SU-DHL-6 (cell line): Measurements from ENCODE around the gene SYNGR1.

ENCODE experiments used
- H2AFZ ChIP-seq: fragments of 200-600 bp; sonication (generic); 2 replicates; pipeline ENCODE4 v1.6.1; 2014; ENCODE audit warnings: low read depth, mild to moderate bottlenecking, moderate library complexity, mixed read lengths, antibody characterized with exemption, low read length; ENCODE audit not compliant: severe bottlenecking
- H3F3A ChIP-seq: fragments of 200-600 bp; shearing (Covaris generic); 2 replicates; pipeline ENCODE4 v1.6.0; 2016; ENCODE audit warnings: antibody characterized with exemption, mild to moderate bottlenecking; ENCODE audit not compliant: insufficient read depth
- H3K27ac ChIP-seq: fragments of 200-600 bp; sonication (generic); 2 replicates; pipeline ENCODE4 v1.5.1; 2016; ENCODE audit warnings: low read depth, mild to moderate bottlenecking, low read length, moderate library complexity, mixed read lengths
- H3K27me3 ChIP-seq: fragments of 200-600 bp; sonication (generic), shearing (Covaris generic); 2 replicates; pipeline ENCODE4 v1.6.0; 2014; ENCODE audit warnings: mild to moderate bottlenecking, low read length
- H3K36me3 ChIP-seq: fragments of 200-600 bp; sonication (generic); 2 replicates; pipeline ENCODE4 v1.6.1; 2014; ENCODE audit warnings: mild to moderate bottlenecking, low read length, mixed read lengths
- H3K4me2 ChIP-seq: fragments of 300-600, 200-600 bp; shearing (Covaris generic), sonication (generic); 2 replicates; pipeline ENCODE4 v1.6.0; 2014; ENCODE audit warnings: low read length, low read depth, mild to moderate bottlenecking; ENCODE audit not compliant: poor library complexity, severe bottlenecking
- H3K4me3 ChIP-seq: fragments of 200-600 bp; sonication (generic); 2 replicates; pipeline ENCODE4 v1.5.1; 2014; ENCODE audit warnings: antibody characterized with exemption, low read length, mild to moderate bottlenecking, mixed read lengths; ENCODE audit not compliant: insufficient read depth, poor library complexity, severe bottlenecking
- H3K79me2 ChIP-seq: fragments of 200-600 bp; sonication (generic); 2 replicates; pipeline ENCODE4 v1.6.1; 2014; ENCODE audit warnings: mild to moderate bottlenecking, low read length, moderate library complexity; ENCODE audit not compliant: insufficient read depth
- H3K9ac ChIP-seq: fragments of 200-600 bp; sonication (generic); 2 replicates; pipeline ENCODE4 v1.7.0; 2014; ENCODE audit warnings: mild to moderate bottlenecking, low read length
- H3K9me2 ChIP-seq: fragments of 200-600 bp; sonication (generic); replicated peaks from 2 replicates; pipeline ENCODE4 v1.6.1; 2014; ENCODE audit warnings: low read length; ENCODE audit not compliant: insufficient read depth
- H3K9me3 ChIP-seq: fragments of 200-600 bp; sonication (generic); 2 replicates; pipeline ENCODE4 v1.6.1; 2014; ENCODE audit warnings: low read length, mixed read lengths; ENCODE audit not compliant: insufficient read depth
- H4K20me1 ChIP-seq: fragments of 200-600 bp; sonication (generic); 2 replicates; pipeline ENCODE4 v1.6.1; 2014; ENCODE audit warnings: low read depth, mild to moderate bottlenecking, antibody characterized with exemption, low read length, moderate library complexity, mixed read lengths
- EZH2phosphoT487 ChIP-seq: fragments of 200-600 bp; sonication (generic), shearing (Covaris generic); conservative IDR thresholded peaks from 2 replicates; pipeline ENCODE4 v1.6.1; 2018; ENCODE audit warnings: mild to moderate bottlenecking, antibody characterized with exemption, low read length, moderate library complexity, mixed read lengths
- TF ChIP-seq, protein P1 (sequence below): fragments of 200-600 bp; sonication (generic); IDR thresholded peaks from one replicate; pipeline ENCODE4 v1.5.1; 2017; ENCODE audit warnings: antibody characterized with exemption, mild to moderate bottlenecking, low read length, moderate library complexity; ENCODE audit not compliant: insufficient read depth, poor library complexity, severe bottlenecking

The SYNGR1 gene

DNA sequence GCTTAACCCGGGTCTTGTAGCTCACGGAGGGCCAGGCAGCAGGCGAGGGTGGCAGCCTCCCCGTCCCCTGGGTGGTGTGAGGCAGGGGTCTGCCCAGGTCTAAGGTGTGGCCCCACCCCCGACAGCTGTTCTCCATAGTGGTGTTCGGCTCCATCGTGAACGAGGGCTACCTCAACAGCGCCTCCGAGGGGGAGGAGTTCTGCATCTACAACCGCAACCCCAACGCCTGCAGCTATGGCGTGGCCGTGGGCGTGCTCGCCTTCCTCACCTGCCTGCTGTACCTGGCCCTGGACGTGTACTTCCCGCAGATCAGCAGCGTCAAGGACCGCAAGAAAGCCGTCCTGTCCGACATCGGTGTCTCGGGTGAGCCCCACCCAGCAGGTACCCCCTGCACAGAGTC is 24.4 kb downstream of the SYNGR1 start:
- no peaks in the 10 kb centered on the region for H4K20me1 ChIP-seq
- no peaks in the 10 kb centered on the region for H3F3A ChIP-seq
- no peaks in the 10 kb centered on the region for H3K36me3 ChIP-seq

DNA sequence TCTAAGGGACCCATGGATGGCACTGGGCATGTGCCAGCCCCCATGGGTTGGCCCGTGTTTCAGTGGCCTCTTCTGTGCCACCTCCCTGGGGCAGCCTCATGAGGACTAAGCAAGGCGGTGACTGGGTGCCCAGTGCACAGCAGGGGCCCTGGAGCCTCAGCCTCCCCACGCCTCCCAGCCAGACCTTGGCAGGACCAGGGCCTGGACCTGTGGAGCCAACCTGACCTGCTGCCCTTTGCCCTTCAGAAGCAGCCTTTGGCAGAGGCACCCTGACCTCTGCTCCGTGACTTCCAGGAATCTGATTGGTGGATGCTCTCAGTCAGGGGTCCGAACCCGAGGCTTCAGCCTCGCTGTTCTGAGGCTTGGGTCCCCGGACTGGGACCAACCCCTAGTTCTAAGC is 25.0 kb downstream of the SYNGR1 start:
- Histone ChIP-seq H3K9me3 (no peaks in the 10 kb centered on the region), H3K79me2 (no peaks in the 10 kb centered on the region), H2AFZ (no peak overlapping the region), H3F3A (no peaks in the 10 kb centered on the region), H3K4me2 (no peak overlapping the region), H3K36me3 (no peaks in the 10 kb centered on the region), H3K27ac (no peak overlapping the region), H4K20me1 (no peaks in the 10 kb centered on the region), H3K9me2 (no peaks in the 10 kb centered on the region), H3K9ac (no peak overlapping the region), H3K27me3 (no peaks in the 10 kb centered on the region), H3K4me3 (no peak overlapping the region)
- TF ChIP-seq, protein P1, sequence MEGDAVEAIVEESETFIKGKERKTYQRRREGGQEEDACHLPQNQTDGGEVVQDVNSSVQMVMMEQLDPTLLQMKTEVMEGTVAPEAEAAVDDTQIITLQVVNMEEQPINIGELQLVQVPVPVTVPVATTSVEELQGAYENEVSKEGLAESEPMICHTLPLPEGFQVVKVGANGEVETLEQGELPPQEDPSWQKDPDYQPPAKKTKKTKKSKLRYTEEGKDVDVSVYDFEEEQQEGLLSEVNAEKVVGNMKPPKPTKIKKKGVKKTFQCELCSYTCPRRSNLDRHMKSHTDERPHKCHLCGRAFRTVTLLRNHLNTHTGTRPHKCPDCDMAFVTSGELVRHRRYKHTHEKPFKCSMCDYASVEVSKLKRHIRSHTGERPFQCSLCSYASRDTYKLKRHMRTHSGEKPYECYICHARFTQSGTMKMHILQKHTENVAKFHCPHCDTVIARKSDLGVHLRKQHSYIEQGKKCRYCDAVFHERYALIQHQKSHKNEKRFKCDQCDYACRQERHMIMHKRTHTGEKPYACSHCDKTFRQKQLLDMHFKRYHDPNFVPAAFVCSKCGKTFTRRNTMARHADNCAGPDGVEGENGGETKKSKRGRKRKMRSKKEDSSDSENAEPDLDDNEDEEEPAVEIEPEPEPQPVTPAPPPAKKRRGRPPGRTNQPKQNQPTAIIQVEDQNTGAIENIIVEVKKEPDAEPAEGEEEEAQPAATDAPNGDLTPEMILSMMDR = no peak
- TF ChIP-seq EZH2phosphoT487 = no peak

More for the DNA sequence above, 24.4 kb downstream of the SYNGR1 start:
- no peaks in the 10 kb centered on the region for H3K9me2 ChIP-seq
- no peak overlapping the region for H2AFZ ChIP-seq
- H3K79me2 ChIP-seq = no peaks in the 10 kb centered on the region
- no peak overlapping the region for H3K27ac ChIP-seq
- H3K27me3 ChIP-seq = no peaks in the 10 kb centered on the region
- H3K9me3 ChIP-seq = no peaks in the 10 kb centered on the region
- H3K9ac ChIP-seq = no peak overlapping the region
- H3K4me3 ChIP-seq = no peak overlapping the region
- TF ChIP-seq EZH2phosphoT487 = no peak
- TF ChIP-seq, protein P1 = no peak
- no peak overlapping the region for H3K4me2 ChIP-seq

DNA sequence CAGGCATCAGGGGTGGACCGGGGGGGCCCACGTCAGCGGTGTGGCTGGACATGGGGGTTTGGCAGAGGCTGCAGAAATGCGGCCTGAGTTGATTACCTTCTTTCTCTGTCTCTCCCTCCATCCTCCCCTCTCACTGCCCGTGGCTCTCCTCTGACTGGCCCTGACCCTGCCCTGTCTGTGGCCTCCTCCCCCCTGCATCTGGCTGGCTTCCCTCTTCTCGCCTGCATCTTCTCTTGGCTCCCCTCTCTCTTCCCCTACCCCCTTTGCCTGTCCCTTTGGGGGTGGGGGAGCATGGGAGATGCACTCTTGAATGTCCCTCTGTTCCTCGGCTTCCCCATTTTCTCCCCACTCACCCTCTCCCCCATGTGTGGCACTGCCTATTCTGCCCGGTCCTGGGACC is 25.9 kb downstream of the SYNGR1 start:
- no peaks in the 10 kb centered on the region for H3F3A ChIP-seq
- H4K20me1 ChIP-seq = no peaks in the 10 kb centered on the region
- no peak overlapping the region for H3K9ac ChIP-seq
- H3K9me2 ChIP-seq = no peaks in the 10 kb centered on the region
- no peaks in the 10 kb centered on the region for H3K36me3 ChIP-seq
- TF ChIP-seq, protein P1 = no peak
- no peak for TF ChIP-seq EZH2phosphoT487
- H3K27ac ChIP-seq = no peak overlapping the region
- no peak overlapping the region for H3K4me2 ChIP-seq
- H3K9me3 ChIP-seq = no peaks in the 10 kb centered on the region
- no peaks in the 10 kb centered on the region for H3K27me3 ChIP-seq
- H3K79me2 ChIP-seq = no peaks in the 10 kb centered on the region
- H2AFZ ChIP-seq = no peak overlapping the region
- H3K4me3 ChIP-seq = no peak overlapping the region
